ENCODE data around the gene GABRA5. TPM values are rescaled to one million over a fixed set of nuclear protein-coding genes. Genes with fewer than 3 reads are reported as not detected.

The GABRA5 gene
- total and polyA plus RNA-seq, 7 donors = 1.1 TPM; not detected in 6

- Histone ChIP-seq H3K4me1 (no peaks in the 10 kb centered on the region), H3K36me3 (no peaks in the 10 kb centered on the region), H3K27me3 (peaks cover 6 to 31% (median 8%) of the 10 kb centered on the region in 3 donors), H3K9me3 (no peaks in the 10 kb centered on the region), H3K27ac (no peak overlapping the region), H3K4me3 (no peak overlapping the region)
- WGBS, 2 donors = 24 to 32% methylated on average over 9 of the region's 9 CpGs
- no peak for DNase-seq
- TF ChIP-seq EP300 (IDR thresholded peaks at IDR 0.05) = no peak
- TF ChIP-seq POLR2AphosphoS5 (IDR thresholded peaks at IDR 0.05) = no peak
- TF ChIP-seq CTCF (IDR thresholded peaks at IDR 0.05) = no peak
- TF ChIP-seq POLR2A (IDR thresholded peaks at IDR 0.05) = no peak
- intact Hi-C loops (cut with DNase I) = no loop called here
Observed at GRCh38 chr15:26974120-26974780, 107.4 kb downstream of the GABRA5 start.

- Histone ChIP-seq H3K4me3 (no peak overlapping the region), H3K27me3 (no peaks in the 10 kb centered on the region), H3K27ac (no peak overlapping the region), H3K36me3 (no peaks in the 10 kb centered on the region), H3K9me3 (no peaks in the 10 kb centered on the region), H3K4me1 (no peaks in the 10 kb centered on the region)
- TF ChIP-seq EP300 (IDR thresholded peaks at IDR 0.05) = no peak
- no peak for TF ChIP-seq POLR2AphosphoS5 (IDR thresholded peaks at IDR 0.05)
- TF ChIP-seq CTCF (IDR thresholded peaks at IDR 0.05) = no peak
- no peak for TF ChIP-seq POLR2A (IDR thresholded peaks at IDR 0.05)
- no peak for DNase-seq
- intact Hi-C loops (cut with DNase I) = no loop called here
- WGBS, 2 donors = 61 to 81% methylated on average over 4 of the region's 4 CpGs
Observed at GRCh38 chr15:26981492-26981891, 114.6 kb downstream of the GABRA5 start.

GRCh38 chr15:26983822-26984221 lies 117.0 kb downstream of the GABRA5 start:
- intact Hi-C loops (cut with DNase I) = no loop called here
- WGBS, 2 donors = 82 to 83% methylated on average over 8 of the region's 8 CpGs
- no peak for TF ChIP-seq POLR2AphosphoS5 (IDR thresholded peaks at IDR 0.05)
- no peak for TF ChIP-seq EP300 (IDR thresholded peaks at IDR 0.05)
- no peak for TF ChIP-seq POLR2A (IDR thresholded peaks at IDR 0.05)
- TF ChIP-seq CTCF (IDR thresholded peaks at IDR 0.05) = no peak

GRCh38 chr15:26985050-26985449 lies 118.2 kb downstream of the GABRA5 start:
- H3K27me3 ChIP-seq = no peaks in the 10 kb centered on the region
- no peak for DNase-seq
- TF ChIP-seq POLR2A (IDR thresholded peaks at IDR 0.05) = no peak
- no peak for TF ChIP-seq CTCF (IDR thresholded peaks at IDR 0.05)
- no peak for TF ChIP-seq POLR2AphosphoS5 (IDR thresholded peaks at IDR 0.05)
- no peak for TF ChIP-seq EP300 (IDR thresholded peaks at IDR 0.05)
- H3K36me3 ChIP-seq = no peaks in the 10 kb centered on the region
- intact Hi-C loops (cut with DNase I) = no loop called here
- H3K9me3 ChIP-seq = no peaks in the 10 kb centered on the region
- 89 to 92% methylated on average over 4 of the region's 4 CpGs for WGBS, 2 donors
- H3K4me3 ChIP-seq = no peak overlapping the region
- no peaks in the 10 kb centered on the region for H3K4me1 ChIP-seq
- H3K27ac ChIP-seq = no peak overlapping the region

More at GRCh38 chr15:26983822-26984221, 117.0 kb downstream of the GABRA5 start:
- H3K27me3 ChIP-seq = no peaks in the 10 kb centered on the region
- no peak overlapping the region for H3K4me3 ChIP-seq
- no peaks in the 10 kb centered on the region for H3K36me3 ChIP-seq
- no peak for DNase-seq
- no peaks in the 10 kb centered on the region for H3K9me3 ChIP-seq
- no peaks in the 10 kb centered on the region for H3K4me1 ChIP-seq
- H3K27ac ChIP-seq = no peak overlapping the region

GRCh38 chr15:26996250-26996649 lies 129.4 kb downstream of the GABRA5 start:
- no peak for DNase-seq
- TF ChIP-seq EP300 (IDR thresholded peaks at IDR 0.05) = no peak
- no peak for TF ChIP-seq CTCF (IDR thresholded peaks at IDR 0.05)
- Histone ChIP-seq H3K4me1 (no peaks in the 10 kb centered on the region), H3K9me3 (peaks cover 0 to 6% (median 2%) of the 10 kb centered on the region in 4 donors), H3K36me3 (no peaks in the 10 kb centered on the region), H3K4me3 (no peak overlapping the region), H3K27me3 (no peaks in the 10 kb centered on the region), H3K27ac (no peak overlapping the region)
- 91 to 95% methylated on average over 2 of the region's 2 CpGs for WGBS, 2 donors
- intact Hi-C loops (cut with DNase I) = no loop called here
